Activated CD4-positive, alpha-beta T cell treated with anti-CD3 and anti-CD28 coated beads for 36 hours (primary cell): Measurements from ENCODE around the gene ATXN1. TPM values are rescaled to one million over a fixed set of nuclear protein-coding genes. Genes with fewer than 3 reads are reported as not detected.

Experiments
- ATAC-seq: fragments of 200-7000 bp; cut with Tn5 transposase; one replicate; pipeline ENCODE4 v1.10.0; 2021; ENCODE audit warnings: mild to moderate bottlenecking, moderate library complexity
- CTCF ChIA-PET: fragments of 350-600 bp; sonication (Branson Sonifier 250); formaldehyde crosslinking; loops from one replicate; lab custom pipeline; 2021; ENCODE audit warnings: antibody characterized with exemption; lab: Charles Lee
- POLR2A ChIA-PET: fragments of 350-600 bp; sonication (Branson Sonifier 250); formaldehyde crosslinking; loops from one replicate; lab custom pipeline; 2021; ENCODE audit warnings: antibody characterized with exemption, inconsistent platforms; lab: Charles Lee
- DNase-seq: peaks from one replicate; pipeline ENCODE4 v3.0.0-alpha.2; 2020
- H3K27ac Mint-ChIP-seq: one replicate; pipeline ENCODE4 v1.8.0; 2021; ENCODE audit warnings: mixed read lengths
- H3K27me3 Mint-ChIP-seq: one replicate; pipeline ENCODE4 v1.8.0; 2021; ENCODE audit warnings: mixed read lengths
- H3K36me3 Mint-ChIP-seq: one replicate; pipeline ENCODE4 v1.8.0; 2021; ENCODE audit warnings: low read depth, mixed read lengths
- H3K4me1 Mint-ChIP-seq: one replicate; pipeline ENCODE4 v1.8.0; 2021; ENCODE audit warnings: mixed read lengths
- H3K4me3 Mint-ChIP-seq: one replicate; pipeline ENCODE4 v1.8.0; 2021; ENCODE audit warnings: mild to moderate bottlenecking, moderate library complexity, mixed read lengths
- H3K9me3 Mint-ChIP-seq: one replicate; pipeline ENCODE4 v1.8.0; 2021; ENCODE audit warnings: low read depth, mixed read lengths
- intact Hi-C, 2 experiments: fragments of 100-400 bp; cut with DNase I in 1 of 2; cut with micrococcal nuclease in 1 of 2; formaldehyde crosslinking; loops; one replicate each; pipeline versions ENCODE4 v1.14.2 to v1.15.1; 2022 to 2024; cut with DNase I, micrococcal nuclease
- total RNA-seq, 2 experiments: library from RNA; stranded (reverse); gene quantifications; one replicate each; pipeline ENCODE4 v1.2.3, GENCODE V29; 2021

ATXN1 gene
- total RNA-seq, 2 experiments from 2014 or later, result 19.8 to 22.8 TPM

DNA sequence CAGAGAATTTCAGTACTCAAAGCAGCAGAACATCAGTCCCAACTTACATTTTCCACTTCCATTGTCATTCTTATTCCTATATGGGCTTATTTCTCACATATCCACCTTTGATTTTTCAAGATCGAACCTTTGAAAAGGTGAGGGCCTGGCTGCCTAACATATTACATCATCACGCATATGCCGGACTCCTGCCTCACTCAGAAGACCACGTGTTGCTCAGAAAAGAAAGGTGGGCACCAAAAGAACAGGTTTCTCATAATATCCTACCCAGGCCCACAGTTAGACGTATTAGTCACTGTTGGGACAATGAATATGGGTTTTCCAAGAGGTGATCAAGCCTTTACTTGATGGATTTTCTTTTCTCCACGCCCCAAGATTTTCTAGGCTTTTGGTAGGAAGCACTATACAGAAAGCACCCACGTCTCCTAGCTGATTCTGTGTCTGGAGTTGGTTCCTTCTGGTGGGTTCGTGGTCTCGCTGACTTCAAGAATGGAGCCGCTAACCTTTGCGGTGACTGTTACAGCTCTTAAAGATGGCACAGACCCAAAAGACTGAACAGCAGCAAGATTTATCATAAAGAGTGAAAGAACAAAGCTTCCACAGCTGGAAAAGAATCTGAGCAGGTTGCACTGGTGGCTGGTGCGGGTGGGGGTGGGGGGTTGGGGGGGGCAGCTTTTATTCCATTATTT, 168.9 kb downstream of the ATXN1 start:
- DNase-seq, result no peak
- H3K27ac Mint-ChIP-seq, result peak overlapping the region; percentile 78
- CTCF ChIA-PET, result interaction anchor here (0.5 to 2.0 kb wide), 4 partner anchors 30 to 106 kb away, joined by 3 to 4 read pairs (median 3); no protein-coding TSS in a partner anchor
- no peak overlapping the region for H3K4me3 Mint-ChIP-seq
- no peaks in the 10 kb centered on the region for H3K27me3 Mint-ChIP-seq
- H3K4me1 Mint-ChIP-seq, result peaks cover 17% of the 10 kb centered on the region
- intact Hi-C loops, result loop anchor here (1.0 to 5.0 kb wide), 8 partner anchors 10 to 270 kb away; no protein-coding TSS in a partner anchor
- H3K9me3 Mint-ChIP-seq, result peaks cover 3% of the 10 kb centered on the region
- peaks cover 4% of the 10 kb centered on the region for H3K36me3 Mint-ChIP-seq
- ATAC-seq, result no peak
- POLR2A ChIA-PET, result interaction anchor here (1.1 to 1.5 kb wide), 3 partner anchors 10 to 95 kb away, joined by 3 to 5 read pairs (median 3); no protein-coding TSS in a partner anchor

DNA sequence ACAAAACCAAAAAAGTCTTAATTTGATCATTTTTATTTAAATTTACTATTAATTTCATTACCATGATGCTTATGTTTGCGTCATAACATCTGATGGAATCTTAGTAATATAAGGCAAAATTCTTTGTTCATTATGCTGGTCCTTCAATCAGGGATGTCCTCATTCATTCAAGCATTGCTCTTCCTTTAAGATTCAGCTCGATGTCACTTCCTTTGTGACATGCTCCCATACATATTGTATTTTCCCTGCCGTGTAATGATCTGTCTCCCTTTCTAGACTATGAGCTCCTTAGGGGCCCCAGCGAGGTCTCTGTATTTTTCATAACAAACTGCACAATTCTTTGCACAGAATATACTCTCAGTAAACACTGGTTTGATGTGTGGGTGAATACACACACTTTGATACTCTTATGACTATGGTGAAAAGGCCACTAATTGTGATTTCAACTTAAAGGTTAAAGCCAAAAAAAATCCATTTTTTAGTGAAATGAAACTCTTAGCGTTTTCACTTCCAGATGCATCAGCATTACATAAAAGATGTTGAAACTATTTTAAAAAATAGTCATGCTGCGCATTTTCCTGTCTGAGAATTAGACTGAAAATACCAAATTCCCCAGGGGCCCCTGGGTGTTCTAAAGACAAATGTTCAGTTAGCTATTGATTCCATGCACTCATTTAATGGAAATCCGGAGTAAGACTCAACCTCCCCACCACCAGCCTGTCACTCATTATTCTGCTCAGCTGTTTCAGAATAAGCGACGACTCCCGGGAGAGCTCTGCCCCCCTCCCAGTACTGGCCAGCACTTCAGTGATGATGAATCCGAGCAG, 169.7 kb downstream of the ATXN1 start:
- intact Hi-C loops, result loop anchor here (1.0 to 5.0 kb wide), 9 partner anchors 11 to 269 kb away; no protein-coding TSS in a partner anchor
- POLR2A ChIA-PET, result interaction anchor here (0.6 to 1.5 kb wide), 8 partner anchors 11 to 424 kb away, joined by 3 to 7 read pairs (median 4); partner anchors contain the start of gene ATXN1
- H3K4me1 Mint-ChIP-seq, result peaks cover 19% of the 10 kb centered on the region
- no peak overlapping the region for H3K4me3 Mint-ChIP-seq
- peak overlapping the region; percentile 78 for H3K27ac Mint-ChIP-seq
- ATAC-seq, result peak; percentile 87
- H3K9me3 Mint-ChIP-seq, result peaks cover 3% of the 10 kb centered on the region
- CTCF ChIA-PET, result interaction anchor here (0.6 to 1.4 kb wide), 10 partner anchors 31 to 273 kb away, joined by 3 to 6 read pairs (median 3); no protein-coding TSS in a partner anchor
- DNase-seq, result peak; percentile 61
- peaks cover 4% of the 10 kb centered on the region for H3K36me3 Mint-ChIP-seq
- no peaks in the 10 kb centered on the region for H3K27me3 Mint-ChIP-seq

DNA sequence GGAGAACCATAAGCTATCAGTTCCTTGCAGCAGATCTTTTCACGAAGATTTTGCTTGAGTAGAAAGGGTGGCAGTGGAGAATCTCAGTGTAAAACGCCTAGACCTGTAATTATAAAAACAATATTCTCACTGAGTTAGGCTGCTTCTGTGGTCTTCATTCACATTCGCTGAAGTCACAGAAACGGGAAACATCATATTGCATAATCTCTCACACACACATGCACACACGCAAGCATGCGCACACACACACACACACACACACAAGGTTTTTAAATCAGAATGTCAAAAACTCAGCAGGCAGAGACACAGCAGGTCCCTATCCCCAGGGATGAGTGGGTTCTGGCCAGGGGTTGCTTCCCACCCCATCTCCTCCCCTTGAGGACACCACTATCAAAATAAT, 175.5 kb downstream of the ATXN1 start:
- DNase-seq, result no peak
- Mint-ChIP-seq H3K27ac (no peak overlapping the region), H3K9me3 (no peaks in the 10 kb centered on the region), H3K4me1 (peaks cover 8% of the 10 kb centered on the region), H3K4me3 (no peak overlapping the region), H3K27me3 (no peaks in the 10 kb centered on the region), H3K36me3 (peaks cover 11% of the 10 kb centered on the region)
- no peak for ATAC-seq
- intact Hi-C loops, result no loop called here
- POLR2A ChIA-PET, result no interaction called here
- CTCF ChIA-PET, result no interaction called here

DNA sequence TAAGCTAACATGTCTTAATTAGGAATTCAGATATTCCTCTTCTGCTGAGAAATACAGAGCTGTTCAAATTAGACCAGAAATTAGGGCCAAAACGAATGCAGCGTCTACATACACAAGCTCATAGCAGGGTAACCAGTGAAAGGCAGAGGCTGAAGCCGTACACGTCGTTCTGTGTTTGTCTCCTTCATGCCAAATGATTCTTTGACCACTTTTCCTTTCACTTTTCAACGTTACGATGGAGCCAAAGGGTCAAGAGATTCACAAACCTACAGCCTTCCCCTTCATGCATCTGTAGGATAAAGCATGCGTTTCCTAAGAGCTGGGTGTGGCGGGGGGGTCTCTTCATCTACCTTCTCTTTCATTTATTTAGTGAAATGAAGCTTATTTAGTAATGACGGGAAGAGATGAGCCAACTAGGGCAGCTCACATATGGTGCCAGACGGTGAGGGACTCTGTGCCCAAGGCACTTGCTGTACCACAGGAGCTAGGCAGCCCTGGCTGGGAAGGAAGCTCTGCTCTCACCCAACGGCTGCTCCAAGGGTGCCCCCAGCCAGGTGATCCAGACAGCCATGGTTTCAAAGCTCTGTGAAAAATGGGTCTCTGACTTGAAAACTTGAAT, 178.0 kb downstream of the ATXN1 start:
- Mint-ChIP-seq H3K4me3 (no peak overlapping the region), H3K4me1 (peaks cover 8% of the 10 kb centered on the region), H3K9me3 (no peaks in the 10 kb centered on the region), H3K27ac (no peak overlapping the region), H3K36me3 (peaks cover 17% of the 10 kb centered on the region), H3K27me3 (no peaks in the 10 kb centered on the region)
- intact Hi-C loops, result no loop called here
- DNase-seq (no peak), ATAC-seq (no peak)
- ChIA-PET POLR2A (interaction anchor here (0.6 to 0.8 kb wide), 2 partner anchors 121 to 432 kb away, joined by 3 read pairs; no protein-coding TSS in a partner anchor), CTCF (no interaction called here)

GRCh38 chr6:16582446-16583143, 178.7 kb downstream of the ATXN1 start:
- Mint-ChIP-seq H3K36me3 (peaks cover 18% of the 10 kb centered on the region), H3K4me1 (peaks cover 8% of the 10 kb centered on the region), H3K27ac (peak overlapping the region; percentile 32), H3K27me3 (no peaks in the 10 kb centered on the region), H3K4me3 (no peak overlapping the region), H3K9me3 (no peaks in the 10 kb centered on the region)
- no peak for ATAC-seq
- no peak for DNase-seq
- ChIA-PET CTCF (interaction anchor here (0.6 kb wide), 1 partner anchor 254 kb away, joined by 3 read pairs; no protein-coding TSS in a partner anchor), POLR2A (interaction anchor here (0.6 to 0.8 kb wide), 2 partner anchors 121 to 432 kb away, joined by 3 read pairs; no protein-coding TSS in a partner anchor)
- intact Hi-C loops, result no loop called here

DNA sequence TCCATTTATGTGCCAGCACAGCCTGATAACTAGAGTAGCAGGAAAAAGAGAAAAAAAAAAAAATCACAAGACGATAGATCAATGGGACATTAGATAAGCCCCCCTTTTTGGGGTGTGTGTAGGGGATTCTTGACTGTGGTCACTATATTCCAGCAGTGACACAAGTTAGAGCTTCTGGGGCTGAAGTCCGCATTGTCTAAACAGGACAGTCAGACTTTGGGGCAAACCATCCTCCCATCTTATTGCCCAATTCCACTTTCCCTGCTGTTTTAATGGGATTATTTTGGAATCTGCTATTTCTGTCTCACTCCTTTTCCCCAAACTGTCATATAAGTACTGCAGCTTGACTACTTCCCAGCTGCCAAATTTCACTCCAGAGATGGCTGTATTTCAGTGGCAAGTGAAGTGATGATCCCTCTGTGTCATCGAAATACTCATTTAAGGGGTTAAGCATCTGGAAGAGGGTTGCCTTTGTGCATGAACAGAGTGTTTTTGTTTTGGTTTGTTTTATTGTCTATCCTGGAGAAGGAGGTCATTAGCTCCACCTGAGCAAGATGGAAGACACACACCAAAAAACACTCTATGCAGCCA, 182.5 kb downstream of the ATXN1 start:
- ATAC-seq (no peak), DNase-seq (no peak)
- intact Hi-C loops, result no loop called here
- Mint-ChIP-seq H3K36me3 (peaks cover 15% of the 10 kb centered on the region), H3K9me3 (no peaks in the 10 kb centered on the region), H3K27me3 (no peaks in the 10 kb centered on the region), H3K4me1 (peaks cover 6% of the 10 kb centered on the region), H3K27ac (no peak overlapping the region), H3K4me3 (no peak overlapping the region)
- POLR2A ChIA-PET, result no interaction called here
- CTCF ChIA-PET, result interaction anchor here (1.3 kb wide), 1 partner anchor 247 kb away, joined by 3 read pairs; no protein-coding TSS in a partner anchor

DNA sequence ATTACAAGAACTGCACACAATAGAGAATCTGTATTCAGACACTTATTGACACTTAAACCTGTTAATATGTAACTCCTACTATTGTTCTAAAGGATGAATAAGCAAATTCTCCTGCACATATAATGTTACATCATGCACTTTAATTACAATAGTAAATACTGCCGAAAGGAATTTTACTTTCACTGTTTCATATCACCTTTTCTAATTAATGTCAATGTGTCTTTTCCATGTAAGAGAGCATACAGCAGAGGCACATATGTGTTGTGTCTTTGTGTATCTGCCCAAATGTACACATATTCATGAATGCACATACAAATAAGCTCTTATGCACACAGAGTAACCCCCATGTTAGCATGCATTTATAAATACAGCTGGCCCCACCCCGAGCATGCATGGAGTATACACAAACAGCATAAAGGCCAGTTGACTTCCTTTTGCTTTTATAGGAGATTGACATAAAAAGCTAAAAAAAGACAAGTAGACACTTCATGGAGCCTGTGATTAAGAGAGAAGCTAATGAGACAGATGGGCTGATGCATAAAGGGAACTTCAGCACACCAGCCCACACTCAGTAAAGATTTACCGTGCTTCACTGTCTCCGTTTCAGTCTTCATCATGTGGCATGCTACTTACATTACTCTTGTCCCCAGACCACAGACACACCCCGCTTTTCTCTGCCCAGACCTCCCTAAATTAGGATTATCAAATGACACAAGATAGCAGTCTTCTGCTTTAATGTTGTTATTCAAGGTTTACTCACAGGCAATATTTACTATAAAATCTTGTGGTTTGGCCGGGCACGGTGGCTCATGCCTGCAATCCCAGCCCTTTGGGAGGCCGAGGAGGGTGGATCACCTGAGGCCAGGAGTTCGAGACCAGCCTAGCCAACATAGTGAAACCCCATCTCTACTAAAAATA, 184.6 kb downstream of the ATXN1 start:
- H3K9me3 Mint-ChIP-seq, result no peaks in the 10 kb centered on the region
- H3K27ac Mint-ChIP-seq, result no peak overlapping the region
- intact Hi-C loops, result no loop called here
- DNase-seq, result peak; percentile 13
- ATAC-seq, result peak; percentile 81
- H3K4me1 Mint-ChIP-seq, result peaks cover 15% of the 10 kb centered on the region
- no peak overlapping the region for H3K4me3 Mint-ChIP-seq
- H3K27me3 Mint-ChIP-seq, result no peaks in the 10 kb centered on the region
- POLR2A ChIA-PET, result no interaction called here
- CTCF ChIA-PET, result interaction anchor here (0.6 to 1.4 kb wide), 2 partner anchors 31 to 490 kb away, joined by 3 read pairs; no protein-coding TSS in a partner anchor
- H3K36me3 Mint-ChIP-seq, result peaks cover 9% of the 10 kb centered on the region

DNA sequence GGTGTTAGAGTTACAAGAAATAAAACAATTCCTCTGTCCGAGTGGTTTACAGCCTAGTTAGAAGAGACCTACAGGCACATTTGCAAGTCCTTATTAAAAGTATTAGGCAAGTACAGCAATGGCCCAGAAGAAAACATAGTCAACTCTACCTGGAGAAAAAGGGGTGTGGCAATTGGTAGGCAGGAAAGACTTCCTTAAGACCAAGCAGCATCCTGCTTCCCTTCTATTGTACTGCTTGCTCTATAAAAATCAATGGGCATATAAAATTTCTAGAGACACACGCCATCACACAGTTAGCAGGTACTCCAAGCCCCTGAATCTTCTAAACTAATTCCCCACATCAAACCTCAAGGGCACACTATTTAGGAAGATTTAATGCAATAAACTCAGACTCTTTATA, 185.6 kb downstream of the ATXN1 start:
- peaks cover 9% of the 10 kb centered on the region for H3K36me3 Mint-ChIP-seq
- POLR2A ChIA-PET, result interaction anchor here (0.6 kb wide), 1 partner anchor 58 kb away, joined by 3 read pairs; no protein-coding TSS in a partner anchor
- H3K4me3 Mint-ChIP-seq, result no peak overlapping the region
- H3K4me1 Mint-ChIP-seq, result peaks cover 15% of the 10 kb centered on the region
- DNase-seq (no peak), ATAC-seq (no peak)
- H3K27me3 Mint-ChIP-seq, result no peaks in the 10 kb centered on the region
- no peak overlapping the region for H3K27ac Mint-ChIP-seq
- intact Hi-C loops, result no loop called here
- CTCF ChIA-PET, result interaction anchor here (0.6 kb wide), 1 partner anchor 491 kb away, joined by 3 read pairs; no protein-coding TSS in a partner anchor
- H3K9me3 Mint-ChIP-seq, result no peaks in the 10 kb centered on the region

- intact Hi-C loops, result no loop called here
- no peaks in the 10 kb centered on the region for H3K27me3 Mint-ChIP-seq
- no peak overlapping the region for H3K4me3 Mint-ChIP-seq
- no peak for DNase-seq
- peaks cover 5% of the 10 kb centered on the region for H3K36me3 Mint-ChIP-seq
- ChIA-PET CTCF (no interaction called here), POLR2A (no interaction called here)
- peaks cover 32% of the 10 kb centered on the region for H3K4me1 Mint-ChIP-seq
- ATAC-seq, result no peak
- no peaks in the 10 kb centered on the region for H3K9me3 Mint-ChIP-seq
- H3K27ac Mint-ChIP-seq, result no peak overlapping the region
Measured at GRCh38 chr6:16572943-16573342, 188.3 kb downstream of the ATXN1 start.
